ENCODE measurements around the gene SMIM35.

GRCh38 chr11:118074785-118075184 lies 12.0 kb downstream of the SMIM35 start:
- TF ChIP-seq CTCF (IDR thresholded peaks at IDR 0.05) (no peak), POLR2A (IDR thresholded peaks at IDR 0.05) (no peak)
